Suprapubic skin (tissue), 4 donors: ENCODE data around the gene CEACAM18. TPM values are rescaled to one million over a fixed set of nuclear protein-coding genes. Genes with fewer than 3 reads are reported as not detected.

Experiments used
- DNase-seq, 2 donors: peaks; one replicate each; pipeline ENCODE4 v3.0.0-alpha.2; 2019; ENCODE audit warnings: low spot score in 2 of 2
- H3K27ac ChIP-seq: fragments of 200-600 bp; sonication (generic); one replicate; pipeline ENCODE4 v1.5.1; 2019
- H3K27me3 ChIP-seq: fragments of 200-600 bp; sonication (generic); one replicate; pipeline ENCODE4 v1.5.1; 2019
- H3K36me3 ChIP-seq: fragments of 200-600 bp; sonication (generic); one replicate; pipeline ENCODE4 v1.5.1; 2019
- H3K4me1 ChIP-seq: fragments of 200-600 bp; sonication (generic); one replicate; pipeline ENCODE4 v1.5.1; 2019
- H3K4me3 ChIP-seq: fragments of 200-600 bp; sonication (generic); one replicate; pipeline ENCODE4 v1.5.1; 2019; ENCODE audit warnings: mild to moderate bottlenecking
- H3K9me3 ChIP-seq: fragments of 200-600 bp; sonication (generic); one replicate; pipeline ENCODE4 v1.5.1; 2019
- CTCF ChIP-seq, 2 donors: fragments of 200-600 bp in 1 of 2; fragments of 450-650 bp in 1 of 2; sonication (generic) in 1 of 2; IDR thresholded peaks; one replicate each; pipeline ENCODE4 v1.5.1; 2016 to 2019; ENCODE audit warnings: antibody characterized with exemption in 2 of 2, mild to moderate bottlenecking in 1 of 2, moderate library complexity in 1 of 2
- EP300 ChIP-seq: sonication (generic); formaldehyde crosslinking; IDR thresholded peaks from one replicate; pipeline ENCODE4 v1.6.1; 2017; ENCODE audit warnings: antibody characterized with exemption
- POLR2A ChIP-seq, 2 donors: fragments of 450-650 bp; IDR thresholded peaks; one replicate each; pipeline ENCODE4 v1.6.1; 2017; ENCODE audit warnings: antibody characterized with exemption in 2 of 2, mild to moderate bottlenecking in 2 of 2, moderate library complexity in 2 of 2
- POLR2AphosphoS5 ChIP-seq, 3 donors: sonication (generic); formaldehyde crosslinking; IDR thresholded peaks; one replicate each; pipeline ENCODE4 v1.6.1; 2017; ENCODE audit warnings: antibody characterized with exemption in 3 of 3
- WGBS: methylation state at CpG from one replicate; pipeline ENCODE4 v1.1.5; 2018; 5-methylcytosine and 5-hydroxymethylcytosine counted together
- total RNA-seq, 4 donors: library from RNA; depleted of rRNA; stranded (reverse); fragments of >200 nt; gene quantifications; one replicate each; pipeline ENCODE4 v1.1.0, GENCODE V29; 2016

CEACAM18 gene
- total RNA-seq, 4 donors from 2014 or later = not detected

GRCh38 chr19:51505904-51506303 is 27.6 kb downstream of the CEACAM18 start:
- Histone ChIP-seq H3K27ac (no peak overlapping the region), H3K9me3 (no peaks in the 10 kb centered on the region), H3K4me1 (no peaks in the 10 kb centered on the region), H3K4me3 (no peak overlapping the region), H3K36me3 (no peaks in the 10 kb centered on the region), H3K27me3 (peaks cover 14% of the 10 kb centered on the region)
- DNase-seq = no peak
- WGBS = 36% methylated on average over 3 of the region's 3 CpGs
- no peak for TF ChIP-seq EP300

GRCh38 chr19:51507192-51507591 is 28.9 kb downstream of the CEACAM18 start:
- WGBS = 44% methylated on average over 3 of the region's 3 CpGs
- no peak for TF ChIP-seq POLR2A (IDR thresholded peaks at IDR 0.05)
- no peak for TF ChIP-seq POLR2AphosphoS5 (IDR thresholded peaks at IDR 0.05)
- no peak for TF ChIP-seq EP300
- TF ChIP-seq CTCF (IDR thresholded peaks at IDR 0.05) = no peak
- H3K4me1 ChIP-seq = no peaks in the 10 kb centered on the region
- no peak for DNase-seq
- no peak overlapping the region for H3K27ac ChIP-seq
- H3K9me3 ChIP-seq = no peaks in the 10 kb centered on the region
- H3K36me3 ChIP-seq = no peaks in the 10 kb centered on the region
- H3K4me3 ChIP-seq = no peak overlapping the region
- H3K27me3 ChIP-seq = peaks cover 23% of the 10 kb centered on the region

GRCh38 chr19:51507640-51508058 is 29.3 kb downstream of the CEACAM18 start:
- no peak for TF ChIP-seq CTCF (IDR thresholded peaks at IDR 0.05)
- TF ChIP-seq POLR2A (IDR thresholded peaks at IDR 0.05) = no peak
- no peak for TF ChIP-seq POLR2AphosphoS5 (IDR thresholded peaks at IDR 0.05)
- no peak for TF ChIP-seq EP300
- no peak overlapping the region for H3K4me3 ChIP-seq
- H3K27me3 ChIP-seq = peaks cover 24% of the 10 kb centered on the region
- no peaks in the 10 kb centered on the region for H3K4me1 ChIP-seq
- no peaks in the 10 kb centered on the region for H3K9me3 ChIP-seq
- 62% methylated on average over 6 of the region's 6 CpGs for WGBS
- no peak overlapping the region for H3K27ac ChIP-seq
- H3K36me3 ChIP-seq = no peaks in the 10 kb centered on the region
- no peak for DNase-seq

GRCh38 chr19:51508059-51508733 is 29.9 kb downstream of the CEACAM18 start:
- TF ChIP-seq POLR2A (IDR thresholded peaks at IDR 0.05) (no peak), CTCF (IDR thresholded peaks at IDR 0.05) (no peak), POLR2AphosphoS5 (IDR thresholded peaks at IDR 0.05) (no peak), EP300 (no peak)
- 64% methylated on average over 3 of the region's 3 CpGs for WGBS
- no peak overlapping the region for H3K4me3 ChIP-seq
- no peak for DNase-seq
- H3K27me3 ChIP-seq = peaks cover 28% of the 10 kb centered on the region
- H3K27ac ChIP-seq = no peak overlapping the region
- H3K4me1 ChIP-seq = no peaks in the 10 kb centered on the region
- no peaks in the 10 kb centered on the region for H3K9me3 ChIP-seq
- H3K36me3 ChIP-seq = no peaks in the 10 kb centered on the region

DNA sequence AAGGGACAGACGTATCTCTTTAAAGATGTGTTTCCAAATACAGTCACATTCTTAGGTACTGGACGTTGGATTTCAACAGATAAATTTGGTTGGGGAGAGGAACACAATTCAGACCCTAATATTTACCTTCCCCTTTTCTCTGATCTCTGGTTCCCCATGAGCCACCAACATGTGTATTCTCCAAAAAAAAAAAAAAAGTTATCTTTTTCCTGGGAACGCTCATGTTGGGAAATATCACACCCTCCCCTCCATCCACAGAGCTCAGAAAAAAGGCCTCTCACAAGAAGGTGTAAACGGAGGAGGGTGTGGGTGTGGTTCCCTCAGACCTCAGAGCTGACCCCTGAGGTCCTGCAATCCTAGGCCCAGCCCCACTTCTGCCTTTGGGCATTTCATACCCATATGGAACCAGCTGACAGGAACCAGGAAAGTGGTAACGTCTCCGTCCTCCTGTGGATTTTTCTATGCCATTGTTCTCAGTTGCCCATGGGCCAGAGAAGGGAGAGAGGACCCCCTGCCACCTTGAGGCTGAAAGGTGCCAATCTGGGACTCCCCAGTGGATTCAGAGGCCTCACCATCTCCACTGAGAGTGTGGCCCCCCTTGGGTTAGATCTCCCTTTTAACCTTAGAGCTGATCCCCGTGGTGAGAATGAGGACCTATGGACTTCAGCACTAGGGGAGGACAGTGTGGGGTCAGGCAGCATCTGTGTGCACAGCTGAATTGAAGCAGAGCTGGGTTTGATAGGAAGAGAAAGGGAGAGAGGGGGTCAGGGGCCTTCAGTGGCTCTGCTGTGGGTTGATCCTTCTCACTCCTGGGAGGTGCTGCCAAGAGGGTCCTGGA is 31.7 kb downstream of the CEACAM18 start:
- DNase-seq = no peak
- H3K27ac ChIP-seq = no peak overlapping the region
- no peaks in the 10 kb centered on the region for H3K4me1 ChIP-seq
- H3K36me3 ChIP-seq = no peaks in the 10 kb centered on the region
- TF ChIP-seq EP300 (no peak), POLR2A (IDR thresholded peaks at IDR 0.05) (no peak), POLR2AphosphoS5 (IDR thresholded peaks at IDR 0.05) (no peak), CTCF (IDR thresholded peaks at IDR 0.05) (no peak)
- H3K27me3 ChIP-seq = peaks cover 28% of the 10 kb centered on the region
- WGBS = 50% methylated on average over 7 of the region's 7 CpGs
- H3K9me3 ChIP-seq = no peaks in the 10 kb centered on the region
- no peak overlapping the region for H3K4me3 ChIP-seq
